Measurements from ENCODE around the gene ALAS1.

- TF ChIP-seq CTCF (conservative IDR thresholded peaks at IDR 0.05; ENCODE audit: low read depth, low read length): no peak
- no peak for TF ChIP-seq EZH2phosphoT487 (IDR thresholded peaks at IDR 0.05; ENCODE audit: borderline replicate concordance, low read length)
- no peak for TF ChIP-seq EZH2 (IDR thresholded peaks at IDR 0.05; ENCODE audit: low read length, unreplicated experiment)
Measured at GRCh38 chr3:52236424-52236886, 38.5 kb downstream of the ALAS1 start.

Data from PC-3 (cell line).